ENCODE measurements around the gene MCTP1.

Gene MCTP1

GRCh38 chr5:94699562-94699961 is 585.3 kb downstream of the MCTP1 start:
- Histone ChIP-seq H3K27me3 (no peaks in the 10 kb centered on the region), H3K9me3 (no peaks in the 10 kb centered on the region), H3K9ac (no peak overlapping the region), H3K27ac (no peak overlapping the region), H3K4me2 (no peak overlapping the region), H3K4me1 (no peaks in the 10 kb centered on the region), H3K36me3 (peaks cover 6% of the 10 kb centered on the region; the same call in 1 of the 2 replicates), H3K4me3 (no peak overlapping the region), H4K20me1 (no peaks in the 10 kb centered on the region)
- no peak for TF ChIP-seq Cebpa-rat (IDR thresholded peaks at IDR 0.05)

- no peak overlapping the region for H3K4me3 ChIP-seq
- H3K27me3 ChIP-seq = no peaks in the 10 kb centered on the region
- no peaks in the 10 kb centered on the region for H3K9me3 ChIP-seq
- H3K36me3 ChIP-seq = peaks cover 7% of the 10 kb centered on the region; the same call in 1 of the 2 replicates
- no peaks in the 10 kb centered on the region for H4K20me1 ChIP-seq
- no peak overlapping the region for H3K4me2 ChIP-seq
- H3K27ac ChIP-seq = no peak overlapping the region
- no peak overlapping the region for H3K9ac ChIP-seq
- H3K4me1 ChIP-seq = no peaks in the 10 kb centered on the region
- no peak for TF ChIP-seq Cebpa-rat (IDR thresholded peaks at IDR 0.05)
These were observed 586.7 kb downstream of the MCTP1 start for GRCh38 chr5:94698197-94698596.

- Histone ChIP-seq H4K20me1 (no peaks in the 10 kb centered on the region), H3K27me3 (no peaks in the 10 kb centered on the region), H3K9ac (no peak overlapping the region), H3K4me1 (no peaks in the 10 kb centered on the region), H3K4me3 (no peak overlapping the region), H3K27ac (no peak overlapping the region), H3K4me2 (no peak overlapping the region), H3K36me3 (peaks cover 14% of the 10 kb centered on the region), H3K9me3 (no peaks in the 10 kb centered on the region)
- no peak for TF ChIP-seq Cebpa-rat (IDR thresholded peaks at IDR 0.05)
These were observed 590.2 kb downstream of the MCTP1 start for GRCh38 chr5:94694671-94695070.

GRCh38 chr5:94693845-94694370 is 591.0 kb downstream of the MCTP1 start:
- H3K27ac ChIP-seq = no peak overlapping the region
- H3K9ac ChIP-seq = no peak overlapping the region
- no peak overlapping the region for H3K4me2 ChIP-seq
- no peaks in the 10 kb centered on the region for H3K9me3 ChIP-seq
- no peaks in the 10 kb centered on the region for H3K4me1 ChIP-seq
- H3K36me3 ChIP-seq = peaks cover 21% of the 10 kb centered on the region
- no peak for TF ChIP-seq Cebpa-rat (IDR thresholded peaks at IDR 0.05)
- no peaks in the 10 kb centered on the region for H3K27me3 ChIP-seq
- no peaks in the 10 kb centered on the region for H4K20me1 ChIP-seq
- no peak overlapping the region for H3K4me3 ChIP-seq

GRCh38 chr5:94693043-94693822 is 591.7 kb downstream of the MCTP1 start:
- no peaks in the 10 kb centered on the region for H3K9me3 ChIP-seq
- H4K20me1 ChIP-seq = no peaks in the 10 kb centered on the region
- no peaks in the 10 kb centered on the region for H3K4me1 ChIP-seq
- peaks cover 21% of the 10 kb centered on the region for H3K36me3 ChIP-seq
- H3K9ac ChIP-seq = no peak overlapping the region
- H3K4me2 ChIP-seq = no peak overlapping the region
- H3K4me3 ChIP-seq = no peak overlapping the region
- no peak for TF ChIP-seq Cebpa-rat (IDR thresholded peaks at IDR 0.05)
- H3K27me3 ChIP-seq = no peaks in the 10 kb centered on the region
- no peak overlapping the region for H3K27ac ChIP-seq

- Histone ChIP-seq H3K4me1 (no peaks in the 10 kb centered on the region), H4K20me1 (no peaks in the 10 kb centered on the region), H3K9me3 (no peaks in the 10 kb centered on the region), H3K4me3 (no peak overlapping the region), H3K27ac (no peak overlapping the region), H3K9ac (no peak overlapping the region), H3K27me3 (no peaks in the 10 kb centered on the region), H3K36me3 (peaks cover 22% of the 10 kb centered on the region), H3K4me2 (no peak overlapping the region)
- no peak for TF ChIP-seq Cebpa-rat (IDR thresholded peaks at IDR 0.05)
These were observed 592.3 kb downstream of the MCTP1 start for GRCh38 chr5:94692581-94692980.

- H3K4me2 ChIP-seq = no peak overlapping the region
- no peaks in the 10 kb centered on the region for H3K27me3 ChIP-seq
These were observed 592.9 kb downstream of the MCTP1 start for GRCh38 chr5:94691949-94692348.

GRCh38 chr5:94691291-94691690 is 593.6 kb downstream of the MCTP1 start:
- Histone ChIP-seq H3K27me3 (no peaks in the 10 kb centered on the region), H3K36me3 (peaks cover 35% of the 10 kb centered on the region), H3K4me3 (no peak overlapping the region), H3K9ac (no peak overlapping the region), H3K4me2 (no peak overlapping the region), H3K27ac (no peak overlapping the region), H3K9me3 (no peaks in the 10 kb centered on the region), H4K20me1 (no peaks in the 10 kb centered on the region), H3K4me1 (no peaks in the 10 kb centered on the region)
- no peak for TF ChIP-seq Cebpa-rat (IDR thresholded peaks at IDR 0.05)

More at GRCh38 chr5:94691949-94692348, 592.9 kb downstream of the MCTP1 start:
- TF ChIP-seq Cebpa-rat (IDR thresholded peaks at IDR 0.05) = no peak
- Histone ChIP-seq H4K20me1 (no peaks in the 10 kb centered on the region), H3K4me1 (no peaks in the 10 kb centered on the region), H3K9ac (no peak overlapping the region), H3K4me3 (no peak overlapping the region), H3K9me3 (no peaks in the 10 kb centered on the region), H3K27ac (no peak overlapping the region), H3K36me3 (peaks cover 28% of the 10 kb centered on the region)

GRCh38 chr5:94690778-94691177 is 594.1 kb downstream of the MCTP1 start:
- H3K27me3 ChIP-seq = no peaks in the 10 kb centered on the region
- H3K9me3 ChIP-seq = no peaks in the 10 kb centered on the region
- H4K20me1 ChIP-seq = no peaks in the 10 kb centered on the region
- no peak overlapping the region for H3K27ac ChIP-seq
- H3K4me1 ChIP-seq = no peaks in the 10 kb centered on the region
- H3K4me3 ChIP-seq = no peak overlapping the region
- H3K36me3 ChIP-seq = peaks cover 35% of the 10 kb centered on the region
- no peak overlapping the region for H3K9ac ChIP-seq
- TF ChIP-seq Cebpa-rat (IDR thresholded peaks at IDR 0.05) = no peak
- H3K4me2 ChIP-seq = no peak overlapping the region

- H3K27ac ChIP-seq = no peak overlapping the region
- H3K9ac ChIP-seq = no peak overlapping the region
- H4K20me1 ChIP-seq = no peaks in the 10 kb centered on the region
- no peak for TF ChIP-seq Cebpa-rat (IDR thresholded peaks at IDR 0.05)
- no peaks in the 10 kb centered on the region for H3K4me1 ChIP-seq
- no peaks in the 10 kb centered on the region for H3K9me3 ChIP-seq
- H3K27me3 ChIP-seq = no peaks in the 10 kb centered on the region
- H3K4me2 ChIP-seq = no peak overlapping the region
- H3K36me3 ChIP-seq = peaks cover 35% of the 10 kb centered on the region
- no peak overlapping the region for H3K4me3 ChIP-seq
These were observed 595.0 kb downstream of the MCTP1 start for GRCh38 chr5:94689908-94690307.
